ENCODE results near the gene KDM1A.
A peak's percentile ranks its signal among the peaks of the same experiment; 100 is the strongest.

KDM1A gene

GRCh38 chr1:23079025-23079424, 59.8 kb downstream of the KDM1A start:
- DNase-seq, result no peak

- DNase-seq, result no peak
Measured at GRCh38 chr1:23080885-23081284, 61.6 kb downstream of the KDM1A start.

GRCh38 chr1:23081376-23081775, 62.1 kb downstream of the KDM1A start:
- no peak for DNase-seq

GRCh38 chr1:23083714-23084480, 64.6 kb downstream of the KDM1A start:
- DNase-seq, result no peak

GRCh38 chr1:23084880-23085279, 65.6 kb downstream of the KDM1A start:
- no peak for DNase-seq

GRCh38 chr1:23085696-23086095, 66.4 kb downstream of the KDM1A start:
- no peak for DNase-seq

- no peak for DNase-seq
Measured at GRCh38 chr1:23088027-23088426, 68.8 kb downstream of the KDM1A start.

GRCh38 chr1:23090056-23090455, 70.8 kb downstream of the KDM1A start:
- DNase-seq, result no peak

- no peak for DNase-seq
Measured at GRCh38 chr1:23091545-23091944, 72.3 kb downstream of the KDM1A start.

GRCh38 chr1:23092447-23092846, 73.2 kb downstream of the KDM1A start:
- DNase-seq, result no peak

GRCh38 chr1:23097316-23097715, 78.0 kb downstream of the KDM1A start:
- no peak for DNase-seq

- peak; percentile 33 for DNase-seq
Measured at GRCh38 chr1:23098463-23099170, 79.3 kb downstream of the KDM1A start.

GRCh38 chr1:23099171-23099536, 79.9 kb downstream of the KDM1A start:
- DNase-seq, result no peak

- no peak for DNase-seq
Measured at GRCh38 chr1:23100074-23100748, 80.9 kb downstream of the KDM1A start.

- no peak for DNase-seq
Measured at GRCh38 chr1:23101101-23101827, 82.0 kb downstream of the KDM1A start.

GRCh38 chr1:23101887-23102286, 82.6 kb downstream of the KDM1A start:
- no peak for DNase-seq

- no peak for DNase-seq
Measured at GRCh38 chr1:23102289-23102688, 83.0 kb downstream of the KDM1A start.

GRCh38 chr1:23103001-23103889, 84.0 kb downstream of the KDM1A start:
- DNase-seq, result no peak

GRCh38 chr1:23108918-23109533, 89.8 kb downstream of the KDM1A start:
- DNase-seq, result no peak

GRCh38 chr1:23110391-23110790, 91.1 kb downstream of the KDM1A start:
- no peak for DNase-seq
